Limb (tissue), 2 donors: ENCODE measurements around the gene TBX18.
A peak's percentile ranks its signal among the peaks of the same experiment; 100 is the strongest.

Experiments used
- DNase-seq, 2 donors: peaks; one replicate each; pipeline ENCODE4 v3.0.0-alpha.2; 2016; ENCODE audit errors: extremely low spot score in 2 of 2

The TBX18 gene

GRCh38 chr6:84773133-84773430 lies 8.7 kb upstream of the TBX18 start:
- no peak for DNase-seq

GRCh38 chr6:84772428-84773132 lies 8.2 kb upstream of the TBX18 start:
- peak in 1 of 2 donors; percentile 63 for DNase-seq

GRCh38 chr6:84771756-84772356 lies 7.5 kb upstream of the TBX18 start:
- DNase-seq = peak in 1 of 2 donors; percentile 63

GRCh38 chr6:84771125-84771755 lies 6.8 kb upstream of the TBX18 start:
- no peak for DNase-seq

GRCh38 chr6:84770521-84770920 lies 6.1 kb upstream of the TBX18 start:
- DNase-seq = no peak

- DNase-seq = no peak
Observed at GRCh38 chr6:84769306-84769705, 4.9 kb upstream of the TBX18 start.

- DNase-seq = peak in 1 of 2 donors; percentile 58
Observed at GRCh38 chr6:84768442-84769174, 4.2 kb upstream of the TBX18 start.

- DNase-seq = no peak
Observed at GRCh38 chr6:84767526-84768201, 3.3 kb upstream of the TBX18 start.

GRCh38 chr6:84766799-84767525 lies 2.6 kb upstream of the TBX18 start:
- DNase-seq = peak in 1 of 2 donors; percentile 45

GRCh38 chr6:84766118-84766798 lies 1.9 kb upstream of the TBX18 start:
- peak in 1 of 2 donors; percentile 53 for DNase-seq

GRCh38 chr6:84763886-84764331 lies 489 bp downstream of the TBX18 start:
- no peak for DNase-seq

- DNase-seq = peak in 1 of 2 donors; percentile 72
Observed at GRCh38 chr6:84763003-84763885, 1.2 kb downstream of the TBX18 start.

GRCh38 chr6:84762220-84763002 lies 2.0 kb downstream of the TBX18 start:
- DNase-seq = peak in 1 of 2 donors; percentile 67

- DNase-seq = no peak
Observed at GRCh38 chr6:84758486-84758885, 5.9 kb downstream of the TBX18 start.

- DNase-seq = no peak
Observed at GRCh38 chr6:84756877-84757276, 7.5 kb downstream of the TBX18 start.

- no peak for DNase-seq
Observed at GRCh38 chr6:84756466-84756865, 7.9 kb downstream of the TBX18 start.

- DNase-seq = no peak
Observed at GRCh38 chr6:84753173-84753572, 11.2 kb downstream of the TBX18 start.

GRCh38 chr6:84752118-84752850 lies 12.1 kb downstream of the TBX18 start:
- DNase-seq = no peak
